SK-N-SH (cell line): ENCODE data around the gene TMED6. TPM values are rescaled to one million over a fixed set of nuclear protein-coding genes. Genes with fewer than 3 reads are reported as not detected.

ENCODE experiments used
- CTCF ChIA-PET: fragments of 300-600, 350-600 bp; formaldehyde crosslinking; extraction: SDS; loops from one replicate; lab custom pipeline; 2021; lab: Yijun Ruan, JAX
- POLR2A ChIA-PET: fragments of 350-600 bp; sonication (Branson Sonifier 250); formaldehyde crosslinking; extraction: SDS; loops from one replicate; lab custom pipeline; 2020; ENCODE audit warnings: antibody characterized with exemption, inconsistent platforms; lab: Yijun Ruan, JAX
- DNase-seq: peaks from one replicate; pipeline ENCODE4 v3.0.0; 2012
- H2AFZ ChIP-seq: fragments of 200-600 bp; sonication (generic); 2 replicates; pipeline ENCODE4 v1.8.1; 2016; ENCODE audit warnings: antibody characterized with exemption, mild to moderate bottlenecking, low read depth
- H3F3A ChIP-seq: fragments of 200-600 bp; sonication (generic); replicated peaks from 2 replicates; pipeline ENCODE3; 2016; ENCODE audit warnings: antibody characterized with exemption, mild to moderate bottlenecking; ENCODE audit not compliant: insufficient read depth
- H3K27ac ChIP-seq, 2 experiments: fragments of 200-500 bp in 1 of 2; fragments of 200-600 bp in 1 of 2; sonication (Bioruptor generic) in 1 of 2; sonication (generic), shearing (Covaris generic) in 1 of 2; 2 replicates each; pipeline versions ENCODE4 v1.5.1 to v1.6.1; 2014 to 2016; ENCODE audit warnings: low read depth in 2 of 2, inconsistent platforms in 1 of 2, low read length in 1 of 2, mild to moderate bottlenecking in 1 of 2, mixed read lengths in 1 of 2
- H3K27me3 ChIP-seq: fragments of 200-600 bp; sonication (generic), shearing (Covaris generic); 2 replicates; pipeline ENCODE4 v1.6.1; 2016; ENCODE audit warnings: mixed run types; ENCODE audit not compliant: insufficient read depth
- H3K36me3 ChIP-seq, 2 experiments: fragments of 200-500 bp in 1 of 2; fragments of 200-600 bp in 1 of 2; sonication (Bioruptor generic) in 1 of 2; sonication (generic) in 1 of 2; replicated peaks in 1 of 2; 2 replicates each; pipeline versions ENCODE3 to v1.5.1; 2014 to 2016; ENCODE audit warnings: low read length in 1 of 2, mild to moderate bottlenecking in 1 of 2; ENCODE audit not compliant: insufficient read depth in 2 of 2, control insufficient read depth in 1 of 2
- H3K4me1 ChIP-seq, 2 experiments: fragments of 200-500 bp in 1 of 2; fragments of 200-600 bp in 1 of 2; sonication (Bioruptor generic) in 1 of 2; sonication (generic), shearing (Covaris generic) in 1 of 2; 2 replicates each; pipeline versions ENCODE4 v1.5.1 to v1.6.1; 2014 to 2016; ENCODE audit warnings: low read depth in 1 of 2, low read length in 1 of 2, mixed run types in 1 of 2; ENCODE audit not compliant: insufficient read depth in 2 of 2, control insufficient read depth in 1 of 2
- H3K4me2 ChIP-seq: fragments of 200-600 bp; sonication (generic), shearing (Covaris generic); 2 replicates; pipeline ENCODE4 v1.6.1; 2017; ENCODE audit warnings: mixed run types
- H3K4me3 ChIP-seq, 2 experiments: fragments of 200-500 bp in 1 of 2; fragments of 200-600 bp in 1 of 2; sonication (Bioruptor generic) in 1 of 2; sonication (generic), shearing (Covaris generic) in 1 of 2; 2 replicates each; pipeline versions ENCODE4 v1.5.1 to v1.8.1; 2014 to 2016; ENCODE audit warnings: low read depth in 2 of 2, inconsistent platforms in 1 of 2, low read length in 1 of 2, mild to moderate bottlenecking in 1 of 2, mixed read lengths in 1 of 2, moderate library complexity in 1 of 2
- H3K79me2 ChIP-seq: fragments of 200-600 bp; sonication (generic); 2 replicates; pipeline ENCODE4 v1.8.1; 2017; ENCODE audit warnings: mild to moderate bottlenecking; ENCODE audit not compliant: insufficient read depth
- H3K9ac ChIP-seq: fragments of 200-600 bp; sonication (generic); 2 replicates; pipeline ENCODE4 v1.6.1; 2017; ENCODE audit warnings: mixed run types
- H3K9me2 ChIP-seq: fragments of 200-600 bp; sonication (generic); 2 replicates; pipeline ENCODE4 v1.6.1; 2017; ENCODE audit warnings: mixed run types
- H3K9me3 ChIP-seq: fragments of 200-600 bp; sonication (generic); 2 replicates; pipeline ENCODE4 v1.6.1; 2017; ENCODE audit warnings: mixed run types, mild to moderate bottlenecking, moderate library complexity
- H4K20me1 ChIP-seq: fragments of 200-600 bp; sonication (generic); 2 replicates; pipeline ENCODE4 v1.6.1; 2017; ENCODE audit warnings: mild to moderate bottlenecking, mixed run types; ENCODE audit not compliant: insufficient read depth
- CTCF ChIP-seq: fragments of 200-600 bp; sonication (generic); IDR thresholded peaks from 2 replicates; pipeline ENCODE4 v1.6.1; 2017; ENCODE audit warnings: antibody characterized with exemption, mild to moderate bottlenecking, moderate library complexity
- ELF1 ChIP-seq: IDR thresholded peaks from 2 replicates; pipeline ENCODE4 v1.4.0; 2012
- EP300 ChIP-seq, 2 experiments: IDR thresholded peaks; 2 replicates each; pipeline versions ENCODE4 v1.4.0 to v1.6.1; 2012; ENCODE audit warnings: borderline replicate concordance in 1 of 2, low read depth in 1 of 2, low read length in 1 of 2
- FOSL2 ChIP-seq: IDR thresholded peaks from 2 replicates; pipeline ENCODE4 v1.4.0; 2012; ENCODE audit warnings: low read depth, mild to moderate bottlenecking, moderate library complexity, borderline replicate concordance
- GATA2 ChIP-seq: sonication (generic); formaldehyde crosslinking; IDR thresholded peaks from 2 replicates; pipeline ENCODE4 v1.5.0; 2020; ENCODE audit warnings: mild to moderate bottlenecking, missing genetic modification reagents
- IRF3 ChIP-seq: fragments of 150-350 bp; IDR thresholded peaks from 2 replicates; pipeline ENCODE4 v1.6.1; 2016; ENCODE audit warnings: mild to moderate bottlenecking, low read depth, low read length
- JUND ChIP-seq: IDR thresholded peaks from 2 replicates; pipeline ENCODE4 v1.4.0; 2012
- MAX ChIP-seq: IDR thresholded peaks from 2 replicates; pipeline ENCODE4 v1.4.0; 2012; ENCODE audit warnings: low read depth
- NRF1 ChIP-seq: IDR thresholded peaks from 2 replicates; pipeline ENCODE4 v1.6.1; 2012; ENCODE audit warnings: low read depth, mild to moderate bottlenecking, low read length
- RCOR1 ChIP-seq: fragments of 150-350 bp; IDR thresholded peaks from 2 replicates; pipeline ENCODE4 v1.6.1; 2017; ENCODE audit warnings: antibody characterized with exemption, low read length
- TAF1 ChIP-seq: IDR thresholded peaks from 2 replicates; pipeline ENCODE4 v1.6.1; 2012; ENCODE audit warnings: low read depth, mild to moderate bottlenecking, low read length, moderate library complexity, borderline replicate concordance
- TCF12 ChIP-seq: IDR thresholded peaks from 2 replicates; pipeline ENCODE4 v1.4.0; 2012
- USF2 ChIP-seq: fragments of 150-350 bp; IDR thresholded peaks from 2 replicates; pipeline ENCODE4 v1.6.1; 2017; ENCODE audit warnings: antibody characterized with exemption, low read length, low read depth, borderline replicate concordance
- YY1 ChIP-seq: IDR thresholded peaks from 2 replicates; pipeline ENCODE4 v1.4.0; 2012; ENCODE audit warnings: low read depth, mild to moderate bottlenecking
- WGBS: methylation state at CpG from one replicate; pipeline ENCODE4 v1.1.6; 2017; ENCODE audit warnings: low lambda C conversion rate; 5-methylcytosine and 5-hydroxymethylcytosine counted together
- polyA plus RNA-seq, 3 experiments: library from polyadenylated mRNA; depleted of rRNA; stranded (reverse); fragments of >200 nt; gene quantifications; 2 replicates each; pipeline ENCODE4 v1.2.3, GENCODE V29; 2012

Gene TMED6
- polyA plus RNA-seq, 1 of the 3 experiments (the other 2 are of a cell fraction) = not detected

- Histone ChIP-seq H3K9me3 (no peaks in the 10 kb centered on the region), H3K36me3 (peaks cover 59 to 71% of the 10 kb centered on the region in 2 experiments), H3K4me1 (peaks cover 11 to 38% of the 10 kb centered on the region in 2 experiments), H3K27me3 (no peaks in the 10 kb centered on the region), H3K79me2 (peaks cover 87% of the 10 kb centered on the region), H3K27ac (peak overlapping the region in 1 of 2 experiments; percentile 40; a peak in 1 of 4 replicates), H2AFZ (no peak overlapping the region), H3F3A (peaks cover 19% of the 10 kb centered on the region), H3K4me3 (no peak overlapping the region), H3K4me2 (no peak overlapping the region), H3K9me2 (no peaks in the 10 kb centered on the region), H3K9ac (no peak overlapping the region), H4K20me1 (peaks cover 71% of the 10 kb centered on the region)
- ChIA-PET POLR2A (interaction anchor here (1.4 kb wide), 1 partner anchor 13 kb away, joined by 7 read pairs; no protein-coding TSS in a partner anchor), CTCF (interaction anchor here (0.6 to 1.0 kb wide), 3 partner anchors 15 to 477 kb away, joined by 3 read pairs; partner anchors contain the start of gene NIP7)
- DNase-seq = no peak
- no peak for TF ChIP-seq EP300 (IDR thresholded peaks at IDR 0.05; ENCODE audit: borderline replicate concordance in 1 of 2, low read depth in 1 of 2, low read length in 1 of 2)
- TF ChIP-seq USF2 = no peak
- TF ChIP-seq YY1 = no peak
- TF ChIP-seq CTCF = no peak
- TF ChIP-seq GATA2 = no peak
- no peak for TF ChIP-seq NRF1
- no peak for TF ChIP-seq RCOR1
- 69% methylated on average over 10 of the region's 10 CpGs for WGBS
Measured at GRCh38 chr16:69324585-69325253, 26.9 kb downstream of the TMED6 start.

GRCh38 chr16:69324013-69324531 lies 27.5 kb downstream of the TMED6 start:
- Histone ChIP-seq H3K4me1 (peaks cover 11 to 33% of the 10 kb centered on the region in 2 experiments), H3K79me2 (peaks cover 81% of the 10 kb centered on the region), H2AFZ (no peak overlapping the region), H3K9ac (no peak overlapping the region), H3K9me3 (no peaks in the 10 kb centered on the region), H3F3A (peaks cover 19% of the 10 kb centered on the region), H3K27me3 (no peaks in the 10 kb centered on the region), H3K9me2 (no peaks in the 10 kb centered on the region), H4K20me1 (peaks cover 66% of the 10 kb centered on the region), H3K36me3 (peaks cover 59 to 77% of the 10 kb centered on the region in 2 experiments), H3K4me3 (no peak overlapping the region), H3K27ac (peak overlapping the region in 1 of 2 experiments; percentile 40; a peak in 1 of 4 replicates), H3K4me2 (no peak overlapping the region)
- TF ChIP-seq MAX (no peak), IRF3 (no peak), TAF1 (no peak), TCF12 (no peak), FOSL2 (no peak), JUND (no peak), ELF1 (no peak), NRF1 (no peak), CTCF (no peak), GATA2 (no peak)
- POLR2A ChIA-PET = interaction anchor here (1.4 kb wide), 1 partner anchor 12 kb away, joined by 7 read pairs; no protein-coding TSS in a partner anchor
- 44% methylated on average over 2 of the region's 8 CpGs for WGBS
- peak; percentile 57 for DNase-seq
- CTCF ChIA-PET = interaction anchor here (1.0 kb wide), 2 partner anchors 174 to 476 kb away, joined by 3 read pairs; no protein-coding TSS in a partner anchor
